ENCODE measurements around the gene GATM.
A peak's percentile ranks its signal among the peaks of the same experiment; 100 is the strongest.

The GATM gene, protein sequence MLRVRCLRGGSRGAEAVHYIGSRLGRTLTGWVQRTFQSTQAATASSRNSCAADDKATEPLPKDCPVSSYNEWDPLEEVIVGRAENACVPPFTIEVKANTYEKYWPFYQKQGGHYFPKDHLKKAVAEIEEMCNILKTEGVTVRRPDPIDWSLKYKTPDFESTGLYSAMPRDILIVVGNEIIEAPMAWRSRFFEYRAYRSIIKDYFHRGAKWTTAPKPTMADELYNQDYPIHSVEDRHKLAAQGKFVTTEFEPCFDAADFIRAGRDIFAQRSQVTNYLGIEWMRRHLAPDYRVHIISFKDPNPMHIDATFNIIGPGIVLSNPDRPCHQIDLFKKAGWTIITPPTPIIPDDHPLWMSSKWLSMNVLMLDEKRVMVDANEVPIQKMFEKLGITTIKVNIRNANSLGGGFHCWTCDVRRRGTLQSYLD

DNA sequence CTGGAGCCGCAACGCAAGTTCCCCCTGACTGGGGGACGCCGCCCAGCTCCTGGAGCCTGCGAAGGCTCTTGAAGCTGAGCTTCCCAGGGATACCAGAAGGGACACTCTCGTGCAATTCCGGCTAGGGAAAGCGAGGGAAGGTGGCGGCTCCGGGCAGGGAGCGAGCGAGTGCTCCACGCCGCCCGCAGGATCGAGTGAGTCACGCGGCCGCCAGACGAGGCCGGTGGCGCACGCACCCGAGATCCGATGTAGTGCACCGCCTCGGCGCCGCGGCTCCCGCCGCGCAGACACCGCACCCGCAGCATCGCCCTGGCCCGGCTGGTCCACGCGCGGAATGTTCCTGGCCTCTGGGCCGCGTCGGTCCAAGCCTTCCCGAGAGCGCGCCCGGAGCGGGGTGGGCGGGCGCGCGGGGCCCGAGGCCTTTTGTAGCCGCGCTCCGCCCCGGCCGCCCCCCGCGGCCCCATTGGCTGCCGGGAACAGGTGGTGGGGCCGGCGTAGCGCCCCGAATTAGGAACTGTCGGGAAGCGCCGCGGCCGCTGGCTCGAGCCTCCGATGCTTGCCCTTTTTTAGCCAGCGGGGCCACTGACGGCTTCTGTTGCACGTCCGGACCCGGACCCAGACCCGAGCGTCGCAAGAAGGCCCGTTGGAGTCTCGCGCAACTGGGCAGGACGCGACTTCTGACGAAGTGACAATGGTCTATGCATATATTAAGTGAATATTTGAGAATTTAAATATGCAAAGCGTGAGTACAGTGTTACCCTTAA lies at the start of gene GATM:
GATM (minus strand) TSS at position 396 of the 764 bp plus-strand sequence; CDS start at position 305, 91 bp downstream.
- H3K27ac ChIP-seq: no peak within 1 kb of the TSS
- DNase-seq (ENCODE audit: low read depth, low spot score): no peak

DNA sequence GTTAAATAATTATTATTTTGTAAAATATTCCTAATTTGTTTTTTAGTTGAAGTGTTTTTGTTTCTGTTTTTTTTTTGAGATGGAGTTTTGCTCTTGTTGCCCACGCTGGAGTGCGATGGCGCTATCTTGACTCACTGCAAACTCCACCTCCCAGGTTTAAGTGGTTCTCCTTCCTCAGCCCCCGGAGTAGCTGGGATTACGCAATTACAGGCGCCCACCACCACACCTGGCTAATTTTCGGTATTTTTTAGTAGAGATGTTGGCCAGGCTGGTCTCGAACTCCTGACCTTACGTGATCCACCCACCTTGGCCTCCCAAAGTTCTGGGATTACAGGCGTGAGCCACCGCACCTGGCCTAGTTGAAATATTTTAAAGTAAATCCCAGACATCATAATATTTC lies 48.7 kb upstream of the GATM start:
- no peak for DNase-seq (ENCODE audit: low read depth, low spot score)
- no peak overlapping the region for H3K27ac ChIP-seq

DNA sequence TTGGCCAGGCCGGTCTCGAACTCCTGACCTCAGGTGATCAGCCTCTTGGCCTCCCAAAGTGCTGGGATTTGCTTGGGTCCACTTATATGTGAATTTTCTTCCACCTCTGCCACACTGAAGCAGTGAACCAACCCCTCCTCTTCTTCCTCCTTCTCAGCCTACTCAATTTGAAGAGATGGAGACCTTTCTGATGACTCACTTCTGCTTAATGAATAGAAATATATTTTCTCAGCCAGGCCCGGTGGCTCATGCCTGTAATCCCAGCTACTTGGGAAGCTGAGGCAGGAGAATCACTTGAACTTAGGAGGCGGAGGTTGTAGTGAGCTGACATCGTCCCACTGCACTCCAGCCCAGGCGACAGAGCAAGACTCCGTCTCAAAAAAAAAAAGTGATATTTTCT lies 46.8 kb upstream of the GATM start:
- DNase-seq (ENCODE audit: low read depth, low spot score): no peak
- H3K27ac ChIP-seq: no peak overlapping the region

DNA sequence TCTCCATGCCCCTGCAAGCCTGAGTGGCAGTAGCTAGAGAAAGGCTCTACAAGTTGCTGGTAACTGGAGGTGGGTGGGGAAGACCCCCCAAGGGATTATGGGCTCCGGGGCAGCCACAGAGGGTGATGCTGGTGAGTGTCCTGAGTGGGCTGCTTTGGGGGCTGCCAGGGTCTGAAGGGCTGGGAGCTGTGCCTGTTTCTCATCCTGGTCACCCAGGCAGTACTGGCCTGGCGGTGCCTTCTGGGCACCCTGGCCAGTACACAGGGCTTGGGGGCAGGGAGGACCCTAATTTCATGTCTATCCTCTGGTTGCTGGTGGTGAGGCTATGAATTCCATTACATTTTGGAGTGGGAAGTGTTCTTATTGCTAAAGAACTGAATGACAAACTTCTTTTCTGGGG lies 46.1 kb upstream of the GATM start:
- H3K27ac ChIP-seq: no peak overlapping the region
- DNase-seq (ENCODE audit: low read depth, low spot score): no peak

DNA sequence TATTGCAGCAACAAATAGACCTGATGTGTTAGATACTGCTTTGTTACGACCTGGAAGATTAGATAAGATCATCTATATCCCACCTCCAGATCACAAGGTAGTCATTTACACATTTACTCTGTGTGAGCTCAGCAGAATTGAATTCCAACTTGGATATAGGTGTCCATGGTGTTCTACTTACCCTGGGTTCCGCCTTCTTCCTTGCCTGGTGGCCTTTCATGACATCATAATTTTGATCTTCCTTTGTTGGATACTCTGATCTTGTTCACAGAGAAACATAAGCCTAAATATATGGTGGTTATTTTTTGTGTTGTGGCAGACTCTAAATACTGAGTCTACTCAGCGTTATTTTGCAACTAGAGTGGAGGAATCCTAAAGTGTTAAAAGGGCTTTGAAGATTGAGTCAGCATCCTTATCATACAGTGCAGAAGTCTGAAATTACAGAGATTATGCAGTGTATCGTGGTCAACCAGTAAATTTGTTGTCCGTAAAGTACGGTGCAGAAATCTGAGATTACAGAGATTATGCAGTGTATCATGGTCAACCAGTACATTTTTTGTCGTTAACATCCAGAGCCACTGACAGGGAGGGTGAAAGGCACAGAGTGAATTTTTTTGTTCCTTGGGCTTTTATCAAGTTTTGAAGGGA lies 39.1 kb upstream of the GATM start:
- no peak for DNase-seq (ENCODE audit: low read depth, low spot score)
- H3K27ac ChIP-seq: no peak overlapping the region

DNA sequence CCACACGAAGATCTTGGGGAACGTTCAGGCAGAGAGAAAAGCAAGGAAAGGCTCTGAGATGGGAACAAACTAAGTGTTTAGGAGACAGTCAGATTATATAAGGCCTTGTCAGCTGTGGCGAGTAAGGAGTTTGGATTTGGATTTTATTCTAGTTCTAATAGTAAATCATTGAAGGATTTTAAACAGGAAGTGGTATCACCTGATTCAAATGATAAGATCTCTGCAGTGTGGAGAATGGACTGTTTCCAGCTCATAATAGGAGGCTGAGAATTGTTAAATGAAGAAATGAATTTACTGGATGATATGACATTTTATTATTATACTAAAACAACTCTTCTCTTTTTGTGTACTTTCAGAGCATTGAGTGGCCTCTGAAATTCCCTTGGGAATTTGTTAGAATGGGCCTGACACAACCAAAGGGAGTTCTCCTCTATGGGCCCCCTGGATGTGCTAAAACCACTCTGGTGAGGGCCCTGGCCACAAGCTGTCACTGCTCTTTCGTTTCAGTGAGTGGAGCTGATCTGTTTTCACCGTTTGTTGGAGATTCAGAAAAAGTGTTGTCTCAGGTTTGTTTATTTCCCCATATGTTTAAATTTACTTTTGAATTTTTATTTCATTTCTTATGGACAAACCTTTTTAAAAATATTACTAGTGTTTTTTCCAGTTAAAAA lies 36.0 kb upstream of the GATM start:
- H3K27ac ChIP-seq: no peak overlapping the region
- DNase-seq (ENCODE audit: low read depth, low spot score): no peak

DNA sequence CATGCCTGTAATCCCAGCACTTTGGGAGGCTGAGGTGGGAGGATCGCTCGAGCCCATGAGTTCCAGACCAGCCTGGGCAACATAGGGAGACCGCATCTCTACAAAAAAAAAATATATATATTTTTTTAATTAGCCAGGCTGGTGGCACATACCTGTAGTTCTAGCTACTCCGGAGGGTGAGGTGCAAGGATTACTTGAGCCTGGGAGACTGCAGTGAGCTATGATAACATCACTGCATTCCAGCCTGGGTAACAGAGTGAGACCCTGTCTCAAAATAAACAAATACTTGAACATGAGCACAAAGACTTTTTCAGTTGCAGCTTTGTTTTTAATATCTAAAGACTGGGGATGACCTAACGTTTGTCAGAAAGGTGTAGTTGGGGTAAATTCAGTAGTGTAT lies 31.3 kb upstream of the GATM start:
- no peak for DNase-seq (ENCODE audit: low read depth, low spot score)
- H3K27ac ChIP-seq: no peak overlapping the region

DNA sequence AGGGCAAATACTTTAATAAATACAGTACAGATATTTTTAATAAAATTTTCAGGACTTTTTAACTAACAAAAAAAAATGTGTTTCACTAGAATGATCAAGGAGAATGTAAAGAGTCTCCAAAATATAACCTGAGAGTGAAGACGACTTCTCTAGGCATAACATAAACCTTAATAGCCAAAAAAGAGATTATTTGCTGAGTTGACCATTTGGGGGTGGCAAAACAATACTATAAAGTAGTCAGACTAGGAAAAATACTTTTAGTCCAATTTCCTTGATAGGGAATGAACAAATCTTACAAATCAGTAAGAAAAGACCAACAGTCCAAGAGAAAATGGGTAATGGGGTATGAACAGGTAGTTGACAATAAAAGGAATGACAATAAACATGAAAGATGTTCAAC lies 29.4 kb upstream of the GATM start:
- no peak overlapping the region for H3K27ac ChIP-seq
- DNase-seq (ENCODE audit: low read depth, low spot score): no peak

DNA sequence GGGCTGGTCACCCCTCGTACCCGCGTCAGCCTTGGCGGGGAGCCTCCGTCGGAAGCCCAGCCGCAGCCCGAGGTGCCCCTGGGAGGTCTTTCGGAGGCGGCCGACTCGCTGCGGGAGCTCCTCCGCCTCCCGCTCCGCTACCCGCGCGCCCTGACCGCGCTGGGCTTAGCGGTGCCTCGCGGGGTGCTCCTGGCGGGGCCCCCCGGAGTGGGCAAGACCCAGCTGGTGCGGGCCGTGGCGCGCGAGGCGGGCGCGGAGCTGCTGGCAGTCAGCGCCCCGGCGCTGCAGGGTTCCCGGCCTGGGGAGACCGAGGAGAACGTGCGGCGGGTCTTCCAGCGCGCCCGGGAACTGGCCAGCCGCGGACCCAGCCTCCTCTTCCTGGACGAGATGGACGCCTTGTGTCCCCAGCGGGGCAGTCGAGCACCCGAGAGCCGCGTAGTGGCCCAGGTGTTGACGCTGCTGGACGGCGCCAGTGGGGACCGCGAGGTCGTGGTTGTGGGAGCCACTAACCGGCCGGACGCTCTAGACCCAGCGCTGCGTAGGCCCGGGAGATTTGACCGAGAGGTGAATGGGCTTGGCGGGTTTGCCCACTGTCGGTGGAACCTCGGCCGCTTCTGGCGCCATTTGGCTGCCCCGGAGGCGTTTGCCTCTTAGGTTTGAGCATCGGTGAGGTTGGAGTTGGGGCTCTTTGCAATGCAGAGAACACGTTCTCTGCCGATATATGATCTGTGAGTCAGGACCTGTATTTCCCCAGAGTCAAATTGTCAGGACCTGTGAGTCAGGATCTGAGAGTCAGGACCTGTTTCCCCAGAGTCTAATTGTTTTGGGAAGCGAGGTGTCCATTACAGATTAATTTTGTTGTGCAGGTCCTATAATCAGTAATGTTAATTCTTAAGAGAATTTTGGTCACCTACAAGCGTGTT lies 24.9 kb upstream of the GATM start:
- peak overlapping the region; percentile 84 for H3K27ac ChIP-seq
- DNase-seq (ENCODE audit: low read depth, low spot score): peak; percentile 49

DNA sequence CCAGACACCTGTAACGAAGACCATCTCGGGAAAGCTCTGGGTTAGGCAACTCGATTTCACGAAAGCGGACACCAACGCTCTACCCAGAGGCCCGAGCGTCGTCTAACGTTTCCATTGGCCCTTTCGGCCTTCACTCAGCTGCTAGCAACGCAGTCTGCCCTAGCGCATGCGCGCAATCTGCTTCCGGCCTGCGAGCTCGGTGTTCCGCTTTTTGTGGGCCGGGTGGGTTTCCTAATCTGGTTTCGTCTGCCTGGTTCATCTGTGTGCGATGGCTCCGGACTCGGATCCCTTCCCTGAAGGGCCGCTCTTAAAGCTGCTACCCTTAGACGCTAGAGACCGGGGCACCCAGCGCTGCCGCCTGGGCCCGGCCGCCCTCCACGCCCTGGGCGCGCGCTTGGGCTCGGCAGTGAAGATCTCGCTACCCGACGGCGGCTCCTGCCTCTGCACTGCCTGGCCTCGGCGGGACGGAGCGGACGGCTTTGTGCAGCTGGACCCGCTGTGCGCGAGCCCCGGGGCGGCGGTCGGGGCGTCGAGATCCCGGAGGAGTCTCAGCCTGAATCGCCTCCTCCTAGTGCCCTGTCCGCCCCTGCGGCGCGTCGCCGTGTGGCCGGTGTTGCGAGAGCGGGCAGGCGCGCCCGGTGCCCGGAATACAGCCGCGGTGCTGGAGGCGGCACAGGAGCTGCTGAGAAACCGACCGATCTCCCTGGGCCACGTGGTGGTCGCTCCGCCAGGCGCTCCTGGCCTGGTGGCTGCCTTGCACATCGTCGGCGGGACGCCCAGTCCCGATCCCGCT lies 24.0 kb upstream of the GATM start:
- peak overlapping the region; percentile 84 for H3K27ac ChIP-seq

DNA sequence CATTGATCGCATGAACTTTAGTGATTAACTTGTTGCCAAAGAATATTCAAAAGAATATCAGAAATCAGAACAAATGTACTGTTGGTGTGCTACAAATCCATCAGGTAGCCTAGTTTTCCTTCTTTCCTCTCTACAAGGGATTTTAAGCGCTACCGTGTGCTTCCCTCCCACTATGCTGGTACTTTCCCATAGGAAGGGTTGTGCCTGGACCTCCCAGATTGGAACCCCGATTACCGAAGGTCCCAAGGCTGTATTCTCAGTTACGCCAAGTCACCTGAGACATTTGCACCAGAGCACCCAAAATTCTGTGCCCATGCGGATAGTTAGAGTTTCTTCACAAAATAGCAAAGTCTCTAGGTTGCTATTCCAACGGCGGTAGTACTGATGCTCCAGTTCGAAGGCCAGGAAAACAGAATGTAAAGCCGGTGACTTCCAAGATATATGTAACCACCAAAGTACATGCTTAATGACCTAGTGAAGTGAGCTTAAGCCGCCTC lies 23.4 kb upstream of the GATM start:
- no peak for DNase-seq (ENCODE audit: low read depth, low spot score)
- peak overlapping the region; percentile 84 for H3K27ac ChIP-seq

More for the DNA sequence above, 24.0 kb upstream of the GATM start:
- DNase-seq (ENCODE audit: low read depth, low spot score): peak; percentile 96

DNA sequence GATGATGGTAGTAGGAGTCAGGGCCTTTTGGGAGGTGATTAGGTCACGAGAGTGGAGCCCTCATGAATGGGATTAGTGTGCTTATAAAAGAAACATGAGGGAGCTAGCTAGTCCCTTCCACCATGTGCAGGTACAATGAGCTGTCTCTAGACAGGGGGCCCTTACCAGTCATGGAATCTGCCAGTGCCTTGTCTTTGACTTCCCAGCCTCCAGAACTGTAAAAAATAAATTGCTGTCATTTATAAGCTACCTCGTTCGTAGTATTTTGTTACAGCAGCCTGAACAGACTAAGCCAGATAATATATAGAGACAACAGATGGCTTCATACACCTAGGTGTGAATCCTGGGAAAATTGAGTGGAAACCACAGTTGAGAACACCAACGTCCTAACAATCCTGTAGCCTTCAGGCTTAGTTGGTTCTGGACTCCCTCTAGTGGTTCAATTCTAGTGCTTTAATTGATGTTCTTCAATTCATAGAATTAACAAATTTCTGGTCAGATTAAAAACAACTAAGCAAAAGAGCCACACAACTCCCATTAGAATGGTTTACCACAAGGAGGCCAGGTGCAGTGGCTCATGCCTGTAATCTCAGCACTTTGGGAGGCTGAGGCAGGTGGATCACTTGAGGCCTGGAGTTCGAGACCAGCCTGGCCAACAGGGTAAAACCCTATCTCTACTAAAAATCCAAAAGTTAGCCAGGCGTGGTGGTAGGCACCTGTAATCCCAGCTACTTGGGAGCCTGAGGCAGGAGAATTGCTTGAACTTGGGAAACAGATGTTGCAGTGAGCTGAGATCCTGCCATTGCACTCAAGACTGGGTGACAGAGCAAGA lies 21.3 kb upstream of the GATM start:
- no peak overlapping the region for H3K27ac ChIP-seq
- no peak for DNase-seq (ENCODE audit: low read depth, low spot score)

DNA sequence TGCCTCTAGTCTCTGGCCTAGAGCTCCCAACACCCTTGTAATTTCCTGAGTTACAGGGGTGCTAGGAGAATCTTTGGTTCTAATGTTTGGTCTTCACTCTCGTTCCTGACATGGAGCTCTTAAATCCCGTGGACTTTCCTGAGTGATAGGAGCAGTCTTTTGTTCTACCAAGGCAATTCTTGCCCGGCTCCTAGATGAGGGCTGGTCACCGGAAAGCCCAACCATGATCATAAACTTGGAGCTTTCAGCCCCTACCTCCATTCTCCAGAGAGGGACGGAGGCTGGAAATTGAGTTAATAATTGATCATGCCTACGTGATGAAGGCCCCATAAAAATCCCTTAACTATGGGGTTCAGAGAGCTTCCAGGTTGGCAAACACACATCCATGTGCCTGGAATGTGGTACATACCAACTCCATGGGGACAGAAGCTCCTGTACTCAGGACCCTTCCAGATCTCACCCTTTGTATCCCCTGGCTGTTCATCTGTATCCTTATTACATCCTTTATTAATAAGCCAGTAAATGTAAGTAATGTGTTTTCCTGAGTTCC lies 18.8 kb upstream of the GATM start:
- DNase-seq (ENCODE audit: low read depth, low spot score): no peak
- no peak overlapping the region for H3K27ac ChIP-seq

DNA sequence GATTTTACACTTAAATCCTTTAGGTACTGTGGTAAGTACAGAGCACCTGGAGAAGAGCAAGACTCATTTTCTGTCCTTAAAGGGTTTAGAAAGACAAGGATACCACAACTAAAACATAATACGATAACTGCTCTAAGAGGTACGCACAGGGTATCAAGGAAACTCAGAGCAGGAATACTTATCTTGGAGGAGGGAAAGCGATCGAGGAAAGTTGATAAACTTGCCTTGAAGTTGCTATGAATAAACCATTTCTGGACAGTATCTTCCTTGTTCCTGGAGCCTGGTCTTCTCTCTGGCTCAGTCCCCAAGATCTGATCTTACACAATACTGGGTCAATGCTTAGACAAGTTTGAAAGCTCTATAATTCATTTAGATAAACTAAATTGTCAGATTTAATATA lies 17.6 kb upstream of the GATM start:
- DNase-seq (ENCODE audit: low read depth, low spot score): no peak
- H3K27ac ChIP-seq: no peak overlapping the region

DNA sequence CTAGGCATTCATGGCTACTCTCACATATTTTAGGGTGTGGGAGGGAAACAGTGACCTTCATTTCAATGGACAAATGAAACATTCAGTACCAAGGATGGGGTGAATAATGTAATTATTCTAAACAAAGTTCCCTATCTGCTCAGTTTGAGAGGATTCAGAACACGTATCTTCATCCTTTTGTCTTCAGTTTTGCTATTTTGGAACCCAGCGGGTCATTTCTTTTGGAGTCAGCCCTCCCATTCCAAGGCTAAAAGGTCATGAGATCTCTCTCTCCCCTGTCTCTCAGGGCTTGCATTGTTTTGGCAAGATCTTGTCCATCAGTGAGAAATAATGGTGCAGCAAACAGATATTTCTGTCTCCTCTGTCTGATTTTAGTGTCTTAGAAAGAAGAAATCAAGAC lies 16.3 kb upstream of the GATM start:
- no peak overlapping the region for H3K27ac ChIP-seq
- no peak for DNase-seq (ENCODE audit: low read depth, low spot score)

DNA sequence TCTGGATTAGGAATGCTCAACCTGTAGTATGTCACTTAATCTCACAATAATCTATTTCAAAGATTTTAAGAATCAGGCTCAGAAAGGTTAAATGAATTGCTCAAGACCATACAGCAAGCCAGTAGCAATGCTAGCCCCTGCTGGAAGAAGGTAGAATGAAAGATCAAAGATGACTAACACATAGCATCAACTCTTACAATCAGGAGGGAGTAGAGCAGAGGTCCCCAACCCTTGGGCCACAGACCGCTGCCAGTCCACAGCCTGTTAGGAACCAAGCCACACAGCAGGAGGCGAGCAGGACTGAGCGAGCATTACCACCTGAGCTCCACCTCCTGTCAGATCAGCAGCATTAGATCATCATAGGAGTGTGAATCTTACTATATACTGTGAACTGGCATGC lies 15.5 kb upstream of the GATM start:
- H3K27ac ChIP-seq: no peak overlapping the region
- no peak for DNase-seq (ENCODE audit: low read depth, low spot score)

DNA sequence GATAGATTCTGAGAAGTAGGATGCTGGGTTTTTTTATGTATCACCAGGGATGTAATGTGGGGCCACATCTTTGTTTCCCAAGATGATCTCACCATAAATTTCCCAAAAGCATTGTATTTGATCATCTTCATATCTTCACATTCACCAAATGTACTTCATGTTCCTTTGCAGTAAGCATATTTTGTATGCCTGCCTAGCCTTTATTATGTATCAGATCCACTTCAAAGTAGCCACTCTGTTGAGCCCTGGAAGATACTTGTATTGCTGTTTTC lies 14.2 kb upstream of the GATM start:
- DNase-seq (ENCODE audit: low read depth, low spot score): no peak
- no peak overlapping the region for H3K27ac ChIP-seq

Data from epithelial cell of prostate (primary cell).